ENCODE results near the gene PRR12. TPM values are rescaled to one million over a fixed set of nuclear protein-coding genes. Genes with fewer than 3 reads are reported as not detected.
A peak's percentile ranks its signal among the peaks of the same experiment; 100 is the strongest.

PRR12 gene
- total RNA-seq, 4 donors from 2014 or later: 13.5 to 39.6 (median 28.1) TPM

DNA sequence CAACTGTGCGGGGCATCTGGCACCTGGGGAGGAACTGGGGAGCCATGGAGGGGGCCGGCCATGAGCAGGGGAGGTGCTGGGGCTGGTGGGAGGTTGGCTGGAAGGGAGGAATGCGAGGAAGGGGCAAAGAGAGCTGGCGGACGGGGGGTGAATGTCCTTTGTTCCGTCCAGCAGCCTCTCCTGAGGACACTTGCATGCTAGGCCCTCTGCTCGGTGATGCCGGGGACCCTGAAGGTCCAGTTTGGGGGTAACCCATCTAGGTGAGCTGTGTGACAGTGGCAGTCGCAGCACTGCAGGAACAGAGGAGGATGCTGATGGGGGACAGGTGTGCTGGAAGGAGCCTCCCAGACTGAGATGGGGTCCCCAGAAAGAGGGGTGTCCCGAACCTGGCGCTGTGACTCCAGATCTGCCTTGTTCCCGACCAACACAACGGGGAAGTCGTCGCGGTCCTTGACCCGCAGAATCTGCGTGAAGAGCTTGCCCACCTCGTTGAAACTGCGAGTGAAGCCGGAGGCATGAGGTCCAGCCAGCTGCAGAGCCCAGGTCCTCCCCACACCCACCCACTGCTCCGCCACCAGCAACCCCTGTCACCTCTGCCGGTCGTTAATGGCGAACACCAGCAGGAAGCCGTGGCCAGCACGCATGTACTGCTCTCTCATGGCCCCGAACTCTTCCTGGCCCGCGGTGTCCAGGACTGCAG lies 45.4 kb downstream of the PRR12 start:
- H3K27ac ChIP-seq: peak overlapping the region in 3 of 4 donors; percentile 4 to 55 (median 4)

GRCh38 chr19:49637821-49638738 lies 47.1 kb downstream of the PRR12 start:
- Histone ChIP-seq H3K4me3 (peak overlapping the region; percentile 1 to 87 (median 44)), H3K27me3 (no peaks in the 10 kb centered on the region), H3K4me1 (peaks cover 0 to 24% (median 0%) of the 10 kb centered on the region in 4 donors), H3K9me3 (no peaks in the 10 kb centered on the region), H3K27ac (peak overlapping the region; percentile 61 to 98 (median 96)), H3K36me3 (no peaks in the 10 kb centered on the region)
- TF ChIP-seq POLR2A (IDR thresholded peaks at IDR 0.05): peak in 1 of 2 donors; percentile 76
- no peak for TF ChIP-seq CTCF (IDR thresholded peaks at IDR 0.05)
- DNase-seq: peak in 2 of 3 donors; percentile 90 to 92

More for the DNA sequence above, 45.4 kb downstream of the PRR12 start:
- Histone ChIP-seq H3K4me3 (peak overlapping the region in 1 of 4 donors; percentile 6), H3K27me3 (no peaks in the 10 kb centered on the region), H3K9me3 (no peaks in the 10 kb centered on the region), H3K36me3 (no peaks in the 10 kb centered on the region), H3K4me1 (peaks cover 0 to 19% (median 0%) of the 10 kb centered on the region in 4 donors)
- DNase-seq: no peak
- TF ChIP-seq CTCF (IDR thresholded peaks at IDR 0.05): no peak
- TF ChIP-seq POLR2A (IDR thresholded peaks at IDR 0.05): no peak

- TF ChIP-seq CTCF (IDR thresholded peaks at IDR 0.05) (no peak), POLR2A (IDR thresholded peaks at IDR 0.05) (peak; percentile 22 to 38)
- peak overlapping the region; percentile 85 to 98 (median 96) for H3K27ac ChIP-seq
- peaks cover 0 to 36% (median 0%) of the 10 kb centered on the region in 4 donors for H3K4me1 ChIP-seq
- H3K36me3 ChIP-seq: no peaks in the 10 kb centered on the region
- DNase-seq: no peak
- H3K27me3 ChIP-seq: no peaks in the 10 kb centered on the region
- no peaks in the 10 kb centered on the region for H3K9me3 ChIP-seq
- peak overlapping the region; percentile 66 to 87 (median 76) for H3K4me3 ChIP-seq
Observed at GRCh38 chr19:49639401-49640112, 48.6 kb downstream of the PRR12 start.

DNA sequence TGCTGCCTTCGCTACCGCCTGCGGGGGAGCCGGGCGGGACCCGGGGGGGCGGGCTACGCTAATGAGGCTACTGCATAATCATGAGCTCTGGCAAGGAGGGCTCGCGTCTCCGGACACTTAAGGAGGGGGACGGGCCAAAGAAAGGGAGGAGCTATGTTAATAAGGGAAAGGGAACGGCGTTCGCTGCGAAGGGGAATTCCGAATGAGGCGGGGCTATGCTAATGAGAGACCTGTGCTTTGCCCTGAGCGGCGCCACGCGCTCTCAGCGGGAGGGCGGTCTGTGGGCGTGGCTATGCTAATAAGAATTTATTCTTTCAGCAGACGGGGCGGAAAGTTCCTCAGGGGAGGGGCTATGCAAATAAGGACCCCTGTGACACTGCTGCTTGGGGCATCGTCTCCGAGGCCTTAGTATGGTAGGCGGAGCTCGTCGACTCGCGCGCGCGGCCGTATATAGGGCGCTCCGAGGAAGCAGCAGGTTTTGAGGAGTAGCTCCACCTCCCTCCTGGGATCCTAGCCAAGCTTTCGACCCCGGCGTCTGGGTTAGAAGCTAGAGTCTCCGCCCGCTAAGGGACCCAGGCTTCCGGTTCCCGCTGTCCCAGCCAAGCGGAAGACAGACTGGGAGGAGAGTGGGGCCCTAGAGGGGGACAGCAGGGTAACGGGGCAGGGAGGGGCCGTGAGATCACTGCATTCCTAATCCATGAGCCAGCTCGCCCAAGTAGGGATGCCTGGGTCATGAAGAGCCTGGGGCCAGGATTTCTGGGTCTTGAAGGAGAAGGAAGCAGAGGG lies 49.3 kb downstream of the PRR12 start, which contains the start of gene RRAS:
Gene RRAS, minus strand, starts transcription at position 31 of the 786 bp plus-strand sequence. CDS start 45 bp downstream, outside the sequence.
- H3K27ac ChIP-seq: peak within 1 kb of the TSS; percentile 85 to 98 (median 96)
- peak within 1 kb of the TSS; percentile 66 to 87 (median 76) for H3K4me3 ChIP-seq
- H3K4me1 ChIP-seq: peaks cover 0 to 36% (median 0%) of the 10 kb centered on the region in 4 donors
- peak; percentile 99 to 100 (median 100) for DNase-seq
- no peaks in the 10 kb centered on the region for H3K27me3 ChIP-seq
- peaks cover 0 to 6% (median 0%) of the 10 kb centered on the region in 3 donors for H3K36me3 ChIP-seq
- no peaks in the 10 kb centered on the region for H3K9me3 ChIP-seq
- peak; percentile 85 to 96 for TF ChIP-seq POLR2A (IDR thresholded peaks at IDR 0.05)
- TF ChIP-seq CTCF (IDR thresholded peaks at IDR 0.05): peak in 1 of 6 experiments; percentile 3

All from Peyer's patch (tissue), 4 donors.